ENCODE data around the gene DNLZ.
"Not testable (repeated sequence)": the region's sequence is repeated elsewhere in the genome, so short reads cannot be mapped to it uniquely, and the experiment has no call there.

DNLZ gene

DNA sequence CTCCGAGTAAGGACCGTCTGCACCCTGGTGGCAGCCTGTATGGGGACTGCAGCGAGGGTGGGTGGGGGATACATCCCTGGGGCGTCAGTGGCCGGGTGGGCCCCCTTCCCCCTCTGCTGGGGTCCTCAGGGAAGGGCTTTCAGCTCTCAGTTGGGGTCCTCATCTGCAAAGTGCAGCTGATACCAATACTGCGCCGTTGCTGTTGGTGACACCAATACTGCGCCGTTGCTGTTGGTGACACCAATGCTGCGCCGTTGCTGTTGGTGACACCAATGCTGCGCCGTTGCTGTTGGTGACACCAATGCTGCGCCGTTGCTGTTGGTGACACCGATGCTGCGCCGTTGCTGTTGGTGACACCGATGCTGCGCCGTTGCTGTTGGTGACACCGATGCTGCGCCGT, 11.7 kb downstream of the DNLZ start:
- H3K18ac ChIP-seq (ENCODE audit: low read depth in 1 of 2, low read length in 2 of 2); H2AFZ ChIP-seq (ENCODE audit: low read depth, low read length): not testable (repeated sequence)
- WGBS = 95% methylated on average over 12 of the region's 24 CpGs

DNA sequence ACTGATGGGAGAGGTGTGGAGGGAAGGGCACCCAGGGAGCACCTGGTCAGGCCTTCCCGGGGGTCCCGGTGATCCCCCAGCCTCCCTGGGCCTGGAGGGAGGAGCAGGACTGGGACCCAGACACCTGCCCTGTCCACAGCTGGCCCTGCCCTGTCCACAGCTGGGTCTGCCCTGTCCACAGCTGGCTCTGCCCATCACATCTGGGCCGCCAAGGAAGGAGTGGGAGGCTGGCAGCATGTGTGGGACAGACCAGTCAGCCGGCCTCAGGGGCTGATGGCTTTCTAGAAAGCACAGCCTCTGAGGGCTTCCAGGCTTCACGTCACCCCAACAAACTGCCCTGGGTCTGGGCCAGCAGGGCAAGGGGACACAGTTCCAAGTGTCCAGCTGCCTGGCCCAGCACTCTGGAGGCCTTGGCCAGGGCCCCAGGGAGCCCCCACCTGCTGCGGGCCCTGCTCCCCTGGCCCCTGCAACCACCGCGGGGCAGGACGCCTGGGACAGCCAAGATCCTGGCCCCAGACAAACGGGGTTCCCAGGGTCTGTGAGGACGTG, 12.2 kb downstream of the DNLZ start:
- H3K36me3 ChIP-seq (ENCODE audit: control insufficient read depth in 1 of 2, insufficient read depth in 2 of 2, low read depth in 1 of 2, low read length in 2 of 2) = peaks cover 8 to 55% of the 10 kb centered on the region in 2 experiments
- no peak overlapping the region for H3K27ac ChIP-seq (ENCODE audit: low read length, poor library complexity, severe bottlenecking)
- H3K18ac ChIP-seq (ENCODE audit: low read depth in 1 of 2, low read length in 2 of 2) = no peak overlapping the region
- no peak overlapping the region for H3K4me3 ChIP-seq (ENCODE audit: insufficient read depth in 1 of 2, low read depth in 1 of 2, low read length in 2 of 2)
- H2AFZ ChIP-seq (ENCODE audit: low read depth, low read length) = no peak overlapping the region
- no peaks in the 10 kb centered on the region for H3K9me3 ChIP-seq (ENCODE audit: control insufficient read depth, low read length)
- no peak overlapping the region for H2BK5ac ChIP-seq (ENCODE audit: low read depth, low read length, poor library complexity, severe bottlenecking)
- H3K27me3 ChIP-seq (ENCODE audit: control insufficient read depth in 1 of 2, insufficient read depth in 1 of 2, low read length in 2 of 2) = no peaks in the 10 kb centered on the region
- no peak overlapping the region for H2BK12ac ChIP-seq (ENCODE audit: low read length in 2 of 2)
- no peak for DNase-seq
- WGBS = 92% methylated on average over 11 of the region's 11 CpGs
- H3K14ac ChIP-seq (ENCODE audit: low read length in 2 of 2) = no peak overlapping the region
- no peak overlapping the region for H3K4me2 ChIP-seq (ENCODE audit: low read length, poor library complexity, severe bottlenecking)
- H2BK120ac ChIP-seq (ENCODE audit: low read depth, low read length) = no peak overlapping the region
- H3K4ac ChIP-seq (ENCODE audit: low read depth in 1 of 2, low read length in 2 of 2) = no peak overlapping the region
- no peaks in the 10 kb centered on the region for H3K79me1 ChIP-seq (replicated peaks; ENCODE audit: low read length, poor library complexity, severe bottlenecking)
- no peak overlapping the region for H2BK15ac ChIP-seq (ENCODE audit: low read depth, poor library complexity, severe bottlenecking)
- no peak overlapping the region for H3K23ac ChIP-seq (ENCODE audit: low read length in 2 of 2)
- H3K9ac ChIP-seq (ENCODE audit: low read length) = no peak overlapping the region
- H2AK5ac ChIP-seq (ENCODE audit: low read length, severe bottlenecking) = no peak overlapping the region
- H4K91ac ChIP-seq (ENCODE audit: low read length) = peak overlapping the region; percentile 29
- peaks cover 37% of the 10 kb centered on the region for H3K4me1 ChIP-seq (ENCODE audit: control insufficient read depth, insufficient read depth, low read depth, low read length)
- H4K8ac ChIP-seq (ENCODE audit: low read length) = no peak overlapping the region

More for the DNA sequence above, 11.7 kb downstream of the DNLZ start:
- not testable (repeated sequence) for H3K79me1 ChIP-seq (replicated peaks; ENCODE audit: low read length, poor library complexity, severe bottlenecking); H2BK12ac ChIP-seq (ENCODE audit: low read length in 2 of 2); H2BK120ac ChIP-seq (ENCODE audit: low read depth, low read length); H3K14ac ChIP-seq (ENCODE audit: low read length in 2 of 2); H3K4ac ChIP-seq (ENCODE audit: low read depth in 1 of 2, low read length in 2 of 2); H3K27ac ChIP-seq (ENCODE audit: low read length, poor library complexity, severe bottlenecking); H3K9ac ChIP-seq (ENCODE audit: low read length); H3K9me3 ChIP-seq (ENCODE audit: control insufficient read depth, low read length); H3K4me3 ChIP-seq (ENCODE audit: insufficient read depth in 1 of 2, low read depth in 1 of 2, low read length in 2 of 2); DNase-seq; H3K27me3 ChIP-seq (ENCODE audit: control insufficient read depth in 1 of 2, insufficient read depth in 1 of 2, low read length in 2 of 2); H2BK15ac ChIP-seq (ENCODE audit: low read depth, poor library complexity, severe bottlenecking); H3K4me2 ChIP-seq (ENCODE audit: low read length, poor library complexity, severe bottlenecking); H3K23ac ChIP-seq (ENCODE audit: low read length in 2 of 2); H4K91ac ChIP-seq (ENCODE audit: low read length); H2AK5ac ChIP-seq (ENCODE audit: low read length, severe bottlenecking); H4K8ac ChIP-seq (ENCODE audit: low read length); H2BK5ac ChIP-seq (ENCODE audit: low read depth, low read length, poor library complexity, severe bottlenecking)
- Histone ChIP-seq H3K36me3 (ENCODE audit: control insufficient read depth in 1 of 2, insufficient read depth in 2 of 2, low read depth in 1 of 2, low read length in 2 of 2) (peaks cover 13 to 61% of the 10 kb centered on the region in 2 experiments), H3K4me1 (ENCODE audit: control insufficient read depth, insufficient read depth, low read depth, low read length) (peaks cover 38% of the 10 kb centered on the region)

DNA sequence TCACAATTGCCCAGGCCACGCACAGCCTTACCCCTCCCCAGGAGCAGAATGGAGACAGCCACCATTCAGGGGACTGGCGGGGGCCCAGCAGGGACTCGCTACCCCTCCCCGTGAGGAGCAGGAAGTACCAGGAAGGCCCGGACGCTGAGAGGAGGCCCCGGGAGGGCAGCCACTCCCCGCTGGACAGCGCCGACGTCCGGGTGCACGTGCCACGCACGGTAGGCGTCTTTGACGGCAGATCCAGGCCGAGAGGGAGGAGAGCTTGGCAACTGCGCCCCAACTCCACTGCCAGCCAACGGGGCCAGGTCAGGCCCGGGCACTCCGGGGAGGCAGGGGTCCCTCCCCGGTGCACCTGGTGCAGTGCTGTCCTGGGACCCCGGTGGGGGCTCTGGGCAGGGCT, 14.0 kb downstream of the DNLZ start:
- DNase-seq = no peak

DNA sequence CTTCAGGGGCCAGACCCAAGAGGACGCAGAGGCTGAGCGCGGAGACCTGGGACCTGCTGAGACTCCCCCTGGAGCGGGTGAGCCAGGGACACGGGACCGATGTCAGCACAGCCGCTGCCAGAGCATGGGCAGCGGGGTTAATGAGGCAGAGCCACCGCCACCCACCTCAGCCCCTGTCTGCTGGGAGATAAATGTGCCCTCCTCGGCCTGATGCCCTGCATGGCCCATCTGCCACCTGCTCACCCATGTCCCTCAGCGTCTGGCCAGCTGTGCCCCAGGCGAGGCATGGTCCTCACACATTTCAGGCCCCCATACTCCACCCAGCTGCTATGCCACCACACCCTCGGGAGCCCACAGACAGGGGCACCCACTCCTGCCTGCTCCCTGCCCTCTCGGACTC, 14.9 kb downstream of the DNLZ start:
- Histone ChIP-seq H3K36me3 (ENCODE audit: control insufficient read depth in 1 of 2, insufficient read depth in 2 of 2, low read depth in 1 of 2, low read length in 2 of 2) (peaks cover 7 to 62% of the 10 kb centered on the region in 2 experiments), H3K14ac (ENCODE audit: low read length in 2 of 2) (no peak overlapping the region), H3K9ac (ENCODE audit: low read length) (no peak overlapping the region), H3K4me2 (ENCODE audit: low read length, poor library complexity, severe bottlenecking) (no peak overlapping the region), H3K27me3 (ENCODE audit: control insufficient read depth in 1 of 2, insufficient read depth in 1 of 2, low read length in 2 of 2) (no peaks in the 10 kb centered on the region), H3K4me1 (ENCODE audit: control insufficient read depth, insufficient read depth, low read depth, low read length) (peaks cover 32% of the 10 kb centered on the region), H3K4ac (ENCODE audit: low read depth in 1 of 2, low read length in 2 of 2) (no peak overlapping the region), H2AK5ac (ENCODE audit: low read length, severe bottlenecking) (no peak overlapping the region), H4K91ac (ENCODE audit: low read length) (no peak overlapping the region), H2BK5ac (ENCODE audit: low read depth, low read length, poor library complexity, severe bottlenecking) (no peak overlapping the region), H3K23ac (ENCODE audit: low read length in 2 of 2) (no peak overlapping the region), H2AFZ (ENCODE audit: low read depth, low read length) (no peak overlapping the region), H2BK12ac (ENCODE audit: low read length in 2 of 2) (no peak overlapping the region), H3K18ac (ENCODE audit: low read depth in 1 of 2, low read length in 2 of 2) (no peak overlapping the region), H3K79me1 (replicated peaks; ENCODE audit: low read length, poor library complexity, severe bottlenecking) (no peaks in the 10 kb centered on the region), H4K8ac (ENCODE audit: low read length) (no peak overlapping the region), H3K27ac (ENCODE audit: low read length, poor library complexity, severe bottlenecking) (no peak overlapping the region), H3K9me3 (ENCODE audit: control insufficient read depth, low read length) (no peaks in the 10 kb centered on the region), H2BK15ac (ENCODE audit: low read depth, poor library complexity, severe bottlenecking) (no peak overlapping the region), H3K4me3 (ENCODE audit: insufficient read depth in 1 of 2, low read depth in 1 of 2, low read length in 2 of 2) (no peak overlapping the region), H2BK120ac (ENCODE audit: low read depth, low read length) (no peak overlapping the region)
- no peak for DNase-seq
- 91% methylated on average over 14 of the region's 14 CpGs for whole genome bisulfite sequencing

More for the DNA sequence above, 14.0 kb downstream of the DNLZ start:
- no peaks in the 10 kb centered on the region for H3K27me3 ChIP-seq (ENCODE audit: control insufficient read depth in 1 of 2, insufficient read depth in 1 of 2, low read length in 2 of 2)
- no peak overlapping the region for H3K18ac ChIP-seq (ENCODE audit: low read depth in 1 of 2, low read length in 2 of 2)
- H3K4ac ChIP-seq (ENCODE audit: low read depth in 1 of 2, low read length in 2 of 2) = no peak overlapping the region
- H3K23ac ChIP-seq (ENCODE audit: low read length in 2 of 2) = no peak overlapping the region
- H3K4me3 ChIP-seq (ENCODE audit: insufficient read depth in 1 of 2, low read depth in 1 of 2, low read length in 2 of 2) = no peak overlapping the region
- no peak overlapping the region for H2BK12ac ChIP-seq (ENCODE audit: low read length in 2 of 2)
- H3K4me2 ChIP-seq (ENCODE audit: low read length, poor library complexity, severe bottlenecking) = no peak overlapping the region
- no peak overlapping the region for H2AK5ac ChIP-seq (ENCODE audit: low read length, severe bottlenecking)
- H2AFZ ChIP-seq (ENCODE audit: low read depth, low read length) = no peak overlapping the region
- no peaks in the 10 kb centered on the region for H3K9me3 ChIP-seq (ENCODE audit: control insufficient read depth, low read length)
- H2BK15ac ChIP-seq (ENCODE audit: low read depth, poor library complexity, severe bottlenecking) = no peak overlapping the region
- H3K27ac ChIP-seq (ENCODE audit: low read length, poor library complexity, severe bottlenecking) = no peak overlapping the region
- no peak overlapping the region for H2BK5ac ChIP-seq (ENCODE audit: low read depth, low read length, poor library complexity, severe bottlenecking)
- no peak overlapping the region for H3K14ac ChIP-seq (ENCODE audit: low read length in 2 of 2)
- H3K79me1 ChIP-seq (replicated peaks; ENCODE audit: low read length, poor library complexity, severe bottlenecking) = no peaks in the 10 kb centered on the region
- WGBS = 95% methylated on average over 24 of the region's 24 CpGs
- H3K36me3 ChIP-seq (ENCODE audit: control insufficient read depth in 1 of 2, insufficient read depth in 2 of 2, low read depth in 1 of 2, low read length in 2 of 2) = peaks cover 7 to 57% of the 10 kb centered on the region in 2 experiments
- H3K4me1 ChIP-seq (ENCODE audit: control insufficient read depth, insufficient read depth, low read depth, low read length) = peaks cover 37% of the 10 kb centered on the region
- H2BK120ac ChIP-seq (ENCODE audit: low read depth, low read length) = no peak overlapping the region
- H4K8ac ChIP-seq (ENCODE audit: low read length) = no peak overlapping the region
- H4K91ac ChIP-seq (ENCODE audit: low read length) = no peak overlapping the region
- H3K9ac ChIP-seq (ENCODE audit: low read length) = no peak overlapping the region

Measured in mesenchymal stem cell (in vitro differentiated cells and primary cell).